Urothelium cell line (cell line): ENCODE results near the gene ZNF662.
"Not testable (repeated sequence)": the region's sequence is repeated elsewhere in the genome, so short reads cannot be mapped to it uniquely, and the experiment has no call there.

Experiments
- DNase-seq: peaks from one replicate; pipeline ENCODE4 v3.0.0; 2011; ENCODE audit warnings: low spot score, mixed read lengths
- FAIRE-seq: peaks from 2 replicates; lab custom pipeline; 2011; peaks lifted over from hg19 to GRCh38; lab: Jason Lieb, UNC

Gene ZNF662

DNA sequence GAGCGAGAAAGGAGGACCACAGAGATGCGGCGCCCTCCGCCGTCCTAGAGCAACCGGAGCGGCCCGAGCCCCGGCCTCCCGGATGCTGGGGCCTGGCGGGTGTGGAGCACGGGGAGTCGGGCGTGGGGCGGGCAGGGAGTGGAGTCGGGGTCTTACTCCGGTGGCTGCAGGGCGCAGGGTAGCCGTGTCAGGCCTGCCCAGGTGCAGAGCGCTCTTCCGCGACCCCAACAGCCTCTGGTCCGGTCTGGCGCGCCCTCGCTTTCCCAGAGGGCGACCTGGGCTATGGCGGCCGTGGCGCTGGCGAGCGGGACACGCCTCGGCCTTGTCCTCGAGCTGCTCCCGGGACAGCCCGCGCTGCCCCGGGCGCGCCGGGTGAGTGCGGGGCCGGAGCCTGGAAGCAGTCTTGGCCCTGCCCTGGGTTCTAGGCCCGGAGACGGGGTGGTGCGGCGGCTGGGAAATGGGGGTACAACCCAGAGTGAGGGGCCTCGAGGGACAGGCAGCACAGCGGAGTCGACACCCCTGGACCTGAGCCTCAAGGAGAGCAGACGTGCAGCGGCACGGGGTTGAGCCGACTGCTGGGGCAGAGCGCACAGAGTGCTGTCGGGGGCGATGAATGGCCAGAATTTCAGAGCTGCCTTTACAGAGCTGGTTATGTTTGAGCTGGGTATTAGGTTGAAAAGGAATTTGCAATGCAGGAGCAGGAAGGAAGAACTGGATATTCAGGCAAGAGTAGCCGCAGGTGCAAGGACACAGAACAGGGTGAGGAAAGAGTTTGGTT is at the start of gene ZNF662:
ZNF662 (plus strand) TSS at position 73 of the 778 bp plus-strand sequence. CDS start 1,973 bp downstream, outside the sequence.
- peak; percentile 77 for FAIRE-seq
- peak; percentile 89 for DNase-seq

DNA sequence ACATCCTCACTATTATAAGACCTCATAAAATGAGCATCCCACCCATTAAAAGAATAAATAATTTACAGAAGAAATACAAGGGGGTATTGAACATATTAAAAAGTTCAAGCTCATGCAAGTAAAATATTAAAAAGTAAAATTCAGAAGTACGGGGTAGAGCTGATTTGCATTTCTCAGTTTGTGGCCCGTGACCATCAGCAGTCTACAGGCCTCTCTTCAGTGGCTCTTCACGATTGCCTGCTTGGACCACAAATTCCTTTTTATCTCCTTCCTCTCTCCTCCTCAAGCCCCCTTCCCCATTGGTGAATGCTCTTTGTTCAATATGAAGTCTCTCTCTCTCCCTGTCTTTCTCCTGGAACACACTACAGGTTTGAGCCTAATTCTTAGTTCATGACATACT is 49.4 kb upstream of the ZNF662 start:
- no peak for FAIRE-seq
- no peak for DNase-seq

DNA sequence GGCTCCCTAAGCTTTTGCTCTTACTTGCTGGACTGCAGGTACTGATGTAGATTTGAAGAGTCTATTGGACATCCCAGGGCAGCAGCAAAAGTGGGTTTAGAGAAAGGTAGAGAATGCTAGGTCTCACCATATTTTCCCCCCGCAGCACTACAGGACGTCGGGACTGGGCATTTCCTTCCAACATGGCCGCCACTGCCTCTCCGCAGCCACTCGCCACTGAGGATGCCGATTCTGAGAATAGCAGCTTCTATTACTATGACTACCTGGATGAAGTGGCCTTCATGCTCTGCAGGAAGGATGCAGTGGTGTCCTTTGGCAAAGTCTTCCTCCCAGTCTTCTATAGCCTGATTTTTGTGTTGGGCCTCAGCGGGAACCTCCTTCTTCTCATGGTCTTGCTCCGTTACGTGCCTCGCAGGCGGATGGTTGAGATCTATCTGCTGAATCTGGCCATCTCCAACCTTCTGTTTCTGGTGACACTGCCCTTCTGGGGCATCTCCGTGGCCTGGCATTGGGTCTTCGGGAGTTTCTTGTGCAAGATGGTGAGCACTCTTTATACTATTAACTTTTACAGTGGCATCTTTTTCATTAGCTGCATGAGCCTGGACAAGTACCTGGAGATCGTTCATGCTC is 41.5 kb upstream of the ZNF662 start:
- FAIRE-seq = no peak
- no peak for DNase-seq

DNA sequence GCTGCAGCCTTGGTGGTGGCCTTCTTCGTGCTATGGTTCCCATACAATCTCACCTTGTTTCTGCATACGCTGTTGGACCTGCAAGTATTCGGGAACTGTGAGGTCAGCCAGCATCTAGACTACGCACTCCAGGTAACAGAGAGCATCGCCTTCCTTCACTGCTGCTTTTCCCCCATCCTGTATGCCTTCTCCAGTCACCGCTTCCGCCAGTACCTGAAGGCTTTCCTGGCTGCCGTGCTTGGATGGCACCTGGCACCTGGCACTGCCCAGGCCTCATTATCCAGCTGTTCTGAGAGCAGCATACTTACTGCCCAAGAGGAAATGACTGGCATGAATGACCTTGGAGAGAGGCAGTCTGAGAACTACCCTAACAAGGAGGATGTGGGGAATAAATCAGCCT is 40.7 kb upstream of the ZNF662 start:
- no peak for FAIRE-seq

DNA sequence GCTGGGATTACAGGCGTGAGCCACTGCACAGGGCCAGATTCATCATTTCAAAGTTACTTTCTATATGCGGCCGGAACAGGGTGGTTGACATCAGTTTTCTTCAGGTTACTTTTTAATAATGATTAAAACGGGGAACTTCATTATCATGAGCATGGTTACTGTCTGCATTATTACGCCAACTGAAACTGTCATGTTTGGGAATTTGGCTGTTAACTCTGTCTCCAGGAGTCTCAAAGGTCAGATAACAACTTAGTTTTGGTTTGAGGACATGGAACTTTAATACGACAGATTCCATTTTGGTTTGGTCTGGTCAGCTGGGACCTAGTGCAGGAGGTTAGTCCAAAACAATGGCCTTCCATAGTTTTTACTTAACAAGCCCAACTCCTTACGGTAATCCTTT is 38.8 kb upstream of the ZNF662 start:
- no peak for FAIRE-seq

More for the DNA sequence above, 40.7 kb upstream of the ZNF662 start:
- DNase-seq = no peak

DNA sequence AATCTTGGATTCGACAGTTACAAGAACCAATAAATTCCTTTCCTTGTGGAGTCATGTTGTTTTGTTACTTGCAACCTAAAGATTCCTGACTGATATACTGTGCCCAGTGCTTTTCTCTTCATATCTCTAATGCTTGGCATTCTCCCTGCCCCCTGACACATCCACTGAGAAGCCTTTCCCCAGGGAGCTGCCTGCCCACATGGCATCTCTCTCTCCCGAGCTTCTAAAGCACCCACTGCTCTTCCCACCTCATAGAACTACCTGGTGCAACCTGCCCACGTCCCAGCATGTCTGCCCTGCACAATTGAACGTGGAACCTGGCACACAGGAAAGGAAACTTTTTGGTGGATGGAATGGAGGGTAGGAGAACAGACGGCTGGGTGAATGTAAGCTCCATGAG is 37.1 kb upstream of the ZNF662 start:
- FAIRE-seq (no peak), DNase-seq (no peak)

More for the DNA sequence above, 38.8 kb upstream of the ZNF662 start:
- DNase-seq = no peak

DNA sequence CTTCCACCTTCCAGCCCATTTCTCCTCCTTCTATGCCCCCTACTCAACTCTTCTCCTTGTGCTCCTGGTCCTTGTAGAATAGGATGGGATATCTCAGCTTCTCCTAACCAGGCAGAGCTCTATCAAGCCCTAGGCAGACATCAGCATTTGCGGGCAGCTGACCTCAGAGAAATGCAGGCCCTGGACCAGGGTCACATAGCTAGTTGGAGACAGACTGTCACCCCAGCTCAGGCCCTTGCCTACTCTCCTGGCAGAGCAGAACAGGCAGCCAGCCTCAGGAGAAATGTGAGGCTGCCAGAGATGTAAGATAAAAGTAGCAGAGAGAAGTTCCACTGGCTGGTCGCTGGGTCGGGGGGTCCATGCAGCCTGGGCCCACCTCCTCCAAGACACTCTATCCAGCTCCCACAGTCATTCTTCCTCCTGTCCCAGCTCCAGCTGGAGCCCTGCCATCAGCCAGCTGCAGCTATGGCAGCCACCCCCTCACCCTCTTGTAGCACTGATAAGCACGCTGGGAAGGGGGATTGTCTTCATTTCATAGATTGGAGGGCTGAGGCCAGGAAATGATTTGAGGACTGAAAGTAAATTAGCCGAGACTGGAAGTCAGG is 34.2 kb upstream of the ZNF662 start:
- DNase-seq (no peak), FAIRE-seq (no peak)

DNA sequence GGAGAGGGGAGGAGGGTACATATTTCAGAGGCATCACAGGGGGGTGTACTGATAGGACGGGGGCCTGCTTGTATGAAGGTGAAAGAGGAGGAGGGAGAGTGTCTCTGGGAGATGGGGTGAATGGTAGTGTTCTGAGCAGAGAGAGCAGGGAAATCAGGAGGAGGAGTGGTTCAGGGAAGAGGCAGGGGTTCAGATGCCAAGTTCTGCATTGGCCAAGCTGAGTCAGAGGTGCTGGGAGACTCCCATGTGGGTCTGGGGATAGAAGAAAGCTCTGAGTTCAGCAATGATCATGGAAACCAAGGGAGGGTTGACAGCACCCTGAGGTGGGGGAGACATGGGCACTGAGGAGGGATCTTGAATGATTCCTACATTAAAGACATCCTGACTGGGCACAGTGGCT is 33.2 kb upstream of the ZNF662 start:
- no peak for FAIRE-seq
- DNase-seq = no peak

DNA sequence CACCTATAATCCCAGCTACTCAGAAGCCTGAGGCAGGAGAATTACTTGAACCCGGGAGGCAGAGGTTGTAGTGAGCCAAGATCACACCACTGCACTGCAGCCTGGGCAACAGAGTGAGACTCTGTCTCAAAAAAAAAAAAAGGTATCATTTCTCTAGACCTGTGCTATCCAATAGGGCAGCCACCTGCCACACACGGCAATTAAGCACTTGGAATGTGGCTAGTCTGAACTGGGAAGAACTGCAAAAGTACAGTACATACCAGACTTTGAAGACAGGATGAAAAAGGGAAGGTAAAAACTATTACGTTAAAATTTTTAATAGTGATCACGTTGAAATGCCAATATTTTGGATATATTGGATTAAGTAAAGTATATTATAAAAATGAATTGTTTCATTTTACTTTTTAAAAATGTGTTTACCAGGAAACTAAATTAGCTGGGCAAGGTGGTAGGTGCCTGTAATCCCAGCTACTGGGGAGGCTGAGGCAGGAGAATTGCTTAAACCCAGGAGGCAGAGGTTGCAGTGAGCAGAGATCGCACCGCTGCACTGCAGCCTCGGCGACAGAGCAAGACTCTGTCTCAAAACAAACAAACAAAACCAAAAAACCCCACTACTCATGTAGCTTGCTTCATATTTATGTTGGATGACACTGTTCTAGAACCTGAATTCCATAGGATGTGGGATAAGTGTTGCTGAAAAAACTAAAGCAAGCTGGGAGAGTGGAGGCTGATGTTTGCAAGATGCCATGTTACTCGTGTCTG is 32.5 kb upstream of the ZNF662 start:
- DNase-seq = no peak
- FAIRE-seq = no peak

DNA sequence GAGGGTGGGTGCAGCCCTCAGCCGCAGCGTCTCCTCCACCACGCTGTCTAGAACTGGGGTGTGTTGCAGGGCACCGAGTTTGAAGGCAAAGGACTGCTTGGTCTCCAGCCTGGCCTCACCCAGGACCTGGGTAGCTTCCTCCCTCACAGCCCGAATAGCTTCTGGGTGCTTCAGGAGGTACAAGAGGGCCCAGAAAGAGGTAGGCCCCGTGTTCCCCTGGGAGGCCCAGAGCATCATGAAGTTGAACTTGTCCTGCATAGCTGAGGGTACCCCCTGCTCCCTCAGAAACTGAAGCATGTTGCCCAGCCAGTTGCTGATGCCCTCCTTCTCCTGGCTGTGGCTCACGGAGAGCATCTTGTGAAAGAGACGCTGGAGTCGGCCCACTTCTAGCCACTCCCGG is 31.2 kb upstream of the ZNF662 start:
- FAIRE-seq (peak; percentile 23), DNase-seq (no peak)

DNA sequence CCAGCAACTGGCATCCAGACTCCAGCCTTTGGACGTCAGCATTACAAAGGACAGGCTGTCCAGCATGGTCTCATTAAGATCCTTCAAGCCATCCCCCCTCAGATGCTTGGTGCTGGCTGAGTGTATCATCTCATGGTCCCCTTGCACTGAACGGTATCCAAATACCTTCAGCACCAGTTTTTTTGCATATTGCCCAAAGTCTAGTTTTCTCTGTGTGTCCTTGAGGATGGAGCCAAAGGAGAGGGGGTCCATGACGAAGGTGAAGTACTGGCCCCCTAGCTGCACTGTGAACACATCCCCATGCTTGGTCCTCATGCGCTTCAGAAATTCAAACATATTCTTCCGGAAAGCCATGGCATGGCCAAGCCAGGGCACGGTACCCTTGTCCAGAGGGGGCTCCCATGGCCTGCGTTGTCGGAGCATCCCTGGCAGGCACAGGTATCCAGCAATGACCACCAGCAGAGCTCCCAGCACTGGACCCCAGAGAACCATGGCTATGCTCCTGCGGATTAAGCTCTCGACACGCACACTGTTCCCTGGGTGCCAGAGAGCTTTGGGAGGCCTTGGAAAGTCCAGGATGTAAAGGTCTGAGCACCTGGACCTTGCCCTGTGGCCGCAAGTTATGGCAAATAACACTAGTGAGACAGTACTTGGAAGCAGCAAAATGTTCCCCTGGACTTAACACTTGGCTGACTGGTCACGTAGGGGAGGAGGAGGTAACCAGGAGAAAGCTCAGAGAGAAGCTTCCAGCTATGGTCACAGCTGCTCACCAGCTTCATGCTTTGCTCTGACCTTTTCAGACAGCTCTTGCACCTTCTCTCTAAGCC is 30.4 kb upstream of the ZNF662 start, which contains the start of gene CYP8B1:
CYP8B1 (minus strand) TSS at position 555 of the 827 bp plus-strand sequence; CDS start at position 492, 63 bp downstream.
- DNase-seq (no peak), FAIRE-seq (no peak)

DNA sequence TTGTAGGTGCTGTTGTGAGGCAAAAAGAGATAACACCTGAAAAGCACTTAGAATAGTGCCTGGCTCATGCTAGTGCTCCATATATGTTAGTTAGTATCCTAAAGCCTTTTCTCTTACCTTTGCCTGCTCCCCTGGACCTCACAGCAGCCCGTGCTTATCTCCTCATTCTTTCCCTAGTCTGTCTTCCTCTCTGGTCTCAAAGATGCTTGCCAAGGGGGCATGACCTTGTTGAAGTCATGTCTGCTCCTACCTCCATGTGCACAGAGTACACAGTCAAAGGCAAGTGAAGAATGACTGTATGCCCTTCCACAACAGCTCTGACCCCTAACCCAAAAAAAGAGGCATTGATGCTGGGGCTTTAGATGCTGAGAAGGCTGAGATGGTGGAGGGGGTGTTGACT is 29.5 kb upstream of the ZNF662 start:
- DNase-seq (no peak), FAIRE-seq (no peak)

DNA sequence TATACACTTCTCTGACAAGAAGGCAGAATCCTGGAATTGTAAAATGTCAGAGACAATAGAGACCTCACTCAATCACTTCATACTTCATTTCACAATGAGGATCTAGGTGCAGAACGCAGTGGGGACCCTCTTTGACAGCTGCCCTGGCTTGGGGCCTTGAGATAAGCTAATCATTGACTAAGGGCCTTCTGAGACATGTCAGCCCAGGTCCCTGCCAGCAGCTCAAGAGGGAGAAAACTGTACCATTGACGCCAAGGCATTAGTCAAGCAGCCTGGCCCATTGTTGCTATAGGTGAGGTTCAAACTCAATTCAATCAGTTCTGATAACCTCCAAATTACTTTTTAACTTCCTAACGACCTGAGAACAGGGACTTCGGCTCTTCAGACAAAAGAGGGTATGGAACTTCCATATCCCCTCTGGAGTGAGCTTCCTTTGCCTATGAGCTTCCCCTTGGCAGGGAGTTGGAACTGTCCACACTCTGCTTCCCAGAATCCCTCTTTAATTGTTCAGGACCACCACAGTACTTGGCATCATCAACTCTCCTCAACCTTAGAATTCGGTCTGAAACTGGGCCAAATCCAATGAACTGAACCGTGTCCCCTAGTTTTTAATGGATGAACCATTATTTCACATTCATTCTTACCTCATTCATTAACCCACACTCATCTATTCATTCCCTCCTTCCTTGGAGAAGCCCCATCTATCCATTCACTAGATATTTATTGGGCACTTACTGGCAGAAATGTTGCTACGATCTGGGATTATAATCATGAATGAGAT is 28.8 kb upstream of the ZNF662 start:
- FAIRE-seq = no peak
- no peak for DNase-seq

DNA sequence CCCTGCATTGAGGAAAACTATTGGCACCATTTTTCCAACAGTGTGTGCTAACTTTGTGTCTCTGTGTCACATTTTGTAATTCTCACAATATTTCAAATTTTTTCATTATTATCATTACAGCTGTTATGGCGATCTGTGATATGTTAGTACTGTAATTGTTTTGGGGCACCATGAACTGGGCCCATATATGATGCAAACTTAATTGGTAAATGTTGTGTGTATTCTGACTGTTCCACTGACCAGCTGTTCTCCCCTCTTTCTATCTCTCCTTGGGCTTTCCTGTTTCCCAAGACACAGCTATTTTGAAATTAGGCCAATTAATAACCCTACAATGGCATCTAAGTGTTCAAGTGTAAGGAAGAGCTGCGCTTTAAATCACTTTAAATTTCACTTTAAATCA is 28.1 kb upstream of the ZNF662 start:
- DNase-seq (no peak), FAIRE-seq (peak; percentile 13)

DNA sequence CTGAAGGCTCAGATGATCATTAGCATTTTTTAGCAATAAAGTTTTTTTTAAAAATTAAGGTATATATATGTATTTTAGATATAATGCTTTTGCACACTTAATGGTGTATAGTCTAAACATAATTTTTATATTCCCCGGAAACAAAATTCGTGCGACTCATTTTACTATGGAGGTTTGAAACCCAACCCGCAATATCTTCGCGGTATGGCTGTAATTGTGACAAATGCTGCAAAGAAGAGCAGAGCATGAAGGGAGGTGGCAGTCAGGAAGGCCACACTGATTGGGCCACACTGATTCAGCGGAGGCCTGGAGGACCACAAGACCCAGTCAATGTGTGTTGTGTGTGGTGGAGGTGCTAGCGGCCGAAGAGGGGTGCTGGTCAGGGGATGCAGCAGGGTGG is 25.8 kb upstream of the ZNF662 start:
- DNase-seq = no peak
- FAIRE-seq = no peak

DNA sequence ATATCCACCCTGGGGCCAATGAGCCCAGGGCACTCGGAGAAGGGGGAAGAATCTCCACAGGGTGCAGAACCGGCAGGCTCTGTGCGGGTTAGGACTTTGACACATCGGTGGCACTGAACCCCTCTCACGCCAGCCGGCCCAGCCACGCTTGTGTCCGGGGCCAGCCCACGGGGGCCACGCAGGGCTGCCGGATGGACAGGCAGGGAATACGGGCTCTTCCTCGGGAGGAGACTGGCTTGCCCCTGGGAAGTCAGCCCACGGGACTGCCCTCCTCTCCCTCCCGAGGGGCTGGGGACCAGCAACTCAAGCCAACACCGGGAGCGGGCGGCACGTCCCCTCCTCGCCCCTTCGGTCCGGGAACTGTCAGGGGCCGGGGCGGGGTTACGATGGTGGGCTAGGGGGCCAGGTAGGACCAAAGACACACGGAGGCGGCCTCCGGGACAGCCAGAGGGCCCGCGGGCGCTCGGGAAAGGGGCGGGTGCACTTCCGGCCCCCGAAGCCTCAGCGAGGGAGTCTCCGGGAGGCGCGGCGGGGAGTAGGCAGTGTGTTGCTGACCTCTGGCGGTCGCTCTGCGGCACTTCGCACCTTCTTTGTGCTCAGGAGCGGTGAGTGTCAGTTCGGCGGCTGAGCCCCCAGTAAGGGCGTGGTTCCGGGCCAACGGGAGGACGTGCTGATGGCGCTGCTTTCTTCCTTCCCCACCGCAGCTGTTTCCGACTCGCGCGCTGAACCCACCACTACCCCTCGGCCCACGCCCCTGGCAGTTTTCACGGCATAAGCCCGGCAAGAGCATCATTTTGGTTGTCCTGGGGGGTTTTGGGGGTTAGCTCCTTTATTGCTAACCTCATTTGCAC is 25.1 kb upstream of the ZNF662 start:
- DNase-seq (peak; percentile 96), FAIRE-seq (peak; percentile 91)

DNA sequence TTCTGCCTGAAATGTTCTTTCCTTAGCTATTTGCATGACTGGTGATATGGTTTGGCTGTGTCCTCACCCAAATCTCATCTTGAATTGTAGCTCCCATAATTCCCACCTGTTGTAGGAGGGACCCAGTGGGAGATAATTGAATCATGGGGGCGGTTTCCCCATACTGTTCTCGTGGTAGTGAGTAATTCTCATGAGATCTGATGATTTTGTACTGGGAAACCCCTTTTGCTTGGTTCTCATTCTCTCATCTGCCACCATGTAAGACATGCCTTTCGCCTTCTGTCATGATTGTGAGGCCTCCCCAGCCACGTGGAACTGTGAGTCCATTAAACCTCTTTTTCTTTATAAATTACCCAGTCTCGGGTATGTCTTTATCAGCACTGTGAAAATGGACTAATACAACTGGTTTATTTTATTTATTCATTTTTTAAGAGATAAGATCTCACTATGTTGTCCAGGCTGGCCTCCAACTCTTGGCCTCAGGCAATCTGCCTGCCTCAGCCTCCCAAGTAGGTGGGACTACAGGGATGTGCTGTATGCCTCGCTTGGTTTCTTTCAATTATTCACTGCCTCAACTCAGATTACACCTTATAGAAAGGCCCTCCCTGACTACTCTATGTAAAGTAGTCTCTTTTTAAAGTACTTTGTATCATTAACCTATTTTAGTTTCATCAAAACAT is 22.6 kb upstream of the ZNF662 start:
- DNase-seq, FAIRE-seq: not testable (repeated sequence)

DNA sequence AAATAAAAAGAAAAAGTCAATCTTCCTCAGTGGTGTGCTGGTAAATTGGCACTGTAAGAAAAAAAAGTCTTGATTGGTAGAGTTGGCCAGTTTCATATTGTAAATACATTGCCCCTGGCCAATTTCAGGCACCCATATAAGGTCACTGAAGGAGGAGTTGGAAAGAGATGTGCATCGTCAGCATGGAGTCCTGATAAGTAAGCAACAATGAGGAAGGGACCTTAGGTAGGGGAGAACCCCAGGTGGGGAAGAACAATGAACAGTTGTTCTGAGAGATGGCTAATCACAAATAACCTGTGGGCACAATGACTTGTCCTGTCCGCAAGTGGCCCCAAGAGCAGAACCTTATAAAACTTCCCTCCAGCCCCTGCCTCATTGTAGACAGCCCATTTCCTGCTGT is 21.6 kb upstream of the ZNF662 start:
- no peak for FAIRE-seq
- no peak for DNase-seq
